ENCODE measurements around the gene OR2L2. TPM values are rescaled to one million over a fixed set of nuclear protein-coding genes. Genes with fewer than 3 reads are reported as not detected.

The OR2L2 gene
- total RNA-seq, result under 0.01 TPM in 1 of 2 replicates, not detected in the other

GRCh38 chr1:248029770-248030169 is at the start of gene OR2L2:
OR2L2 (plus strand) TSS chr1:248030070; CDS start chr1:248038268, 8,198 bp downstream.

DNA sequence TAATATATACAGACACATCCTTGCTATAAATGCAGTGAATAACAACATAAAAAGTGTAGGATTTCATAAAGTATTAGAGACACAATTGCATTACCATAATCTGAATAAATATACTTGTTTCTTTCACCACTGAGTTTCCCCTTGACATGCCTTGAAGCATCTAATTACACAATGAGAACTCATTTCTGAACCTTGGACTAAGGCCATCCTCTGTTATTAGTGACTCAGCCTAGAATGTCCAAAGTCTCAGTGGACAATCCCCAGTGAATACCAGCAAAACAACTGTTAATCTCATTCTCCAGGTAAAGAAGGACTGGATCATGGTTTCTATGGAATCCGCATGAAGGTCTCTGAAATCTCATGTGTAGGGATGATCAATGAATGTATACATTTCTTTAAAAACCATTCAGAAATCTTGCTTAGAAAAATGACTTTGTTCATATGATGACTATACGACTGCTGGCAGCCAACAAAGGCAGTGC is 16.6 kb upstream of the OR2L2 start, which contains the start of gene OR2L5:
OR2L5 (plus strand) TSS at position 432 of the 482 bp plus-strand sequence. CDS start 8,288 bp downstream, outside the sequence.

DNA sequence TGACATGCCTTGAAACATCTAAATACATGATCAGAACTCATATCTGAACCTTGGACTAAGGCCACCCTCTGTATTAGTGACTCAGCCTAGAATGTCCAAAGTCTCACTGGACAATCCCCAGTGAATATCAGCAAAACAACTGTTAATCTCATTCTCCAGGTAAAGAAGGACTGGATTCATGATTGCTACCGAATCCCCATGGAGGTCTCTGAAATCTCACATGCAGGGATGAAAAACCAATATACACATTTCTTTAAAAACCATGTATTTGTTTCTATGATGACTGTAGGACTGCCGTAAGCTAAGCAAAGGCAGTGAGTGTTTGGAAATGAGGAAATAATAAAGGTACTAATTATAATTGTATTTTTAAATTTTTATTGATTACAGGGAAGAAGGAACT is 16.7 kb downstream of the OR2L2 start, which contains the start of gene OR2L3:
OR2L3 (plus strand) TSS at position 301 of the 400 bp plus-strand sequence. CDS start 13,846 bp downstream, outside the sequence.

Small RNA genes lying within 50 kb of the gene (small RNA-seq; reads per million reads assigned to genes)
- not detected for gene RF00019

Other genes with a start within 250 kb of the OR2L2 start
- gene OR14A16, start 206.0 kb upstream of the OR2L2 start, total RNA-seq, result not detected in 2 replicates
- not detected in 2 replicates for gene OR11L1, start 188.2 kb upstream of the OR2L2 start, total RNA-seq
- 0.98 and 4.0 TPM in 2 replicates for gene TRIM58, start 172.9 kb upstream of the OR2L2 start, total RNA-seq
- 0.20 and 3.7 TPM in 2 replicates for gene OR2W3, start 134.5 kb upstream of the OR2L2 start, total RNA-seq
- gene OR2T8, start 109.8 kb upstream of the OR2L2 start, total RNA-seq, result not detected in 2 replicates
- not detected in 2 replicates for gene OR2AJ1, start 105.2 kb upstream of the OR2L2 start, total RNA-seq
- not detected in 2 replicates for gene OR2L8, start 81.2 kb upstream of the OR2L2 start, total RNA-seq
- not detected in 2 replicates for gene OR2AK2, start 64.8 kb upstream of the OR2L2 start, total RNA-seq
- not detected in 2 replicates for gene OR2L5, start 16.4 kb upstream of the OR2L2 start, total RNA-seq
- gene OR2L3, start 16.8 kb downstream of the OR2L2 start, total RNA-seq, result not detected in 2 replicates
- not detected in 2 replicates for gene OR2L13, start 65.1 kb downstream of the OR2L2 start, total RNA-seq
- gene OR2M5, start 115.1 kb downstream of the OR2L2 start, total RNA-seq, result not detected in 2 replicates
- not detected in 2 replicates for gene OR2M2, start 144.8 kb downstream of the OR2L2 start, total RNA-seq
- gene OR2M3, start 167.2 kb downstream of the OR2L2 start, total RNA-seq, result not detected in 2 replicates
- not detected in 2 replicates for gene OR2M4, start 201.3 kb downstream of the OR2L2 start, total RNA-seq
- not detected in 2 replicates for gene OR2T33, start 247.9 kb downstream of the OR2L2 start, total RNA-seq